Measurements from ENCODE around the gene DGKZ.

- TF ChIP-seq SP1 (IDR thresholded peaks at IDR 0.05), result no peak
- no peak for TF ChIP-seq CTBP1 (IDR thresholded peaks at IDR 0.05; ENCODE audit: borderline replicate concordance)
- no peak for TF ChIP-seq BHLHE40 (IDR thresholded peaks at IDR 0.05; ENCODE audit: borderline replicate concordance)
- no peak for TF ChIP-seq FOXA1 (IDR thresholded peaks at IDR 0.05)
- TF ChIP-seq TARDBP (IDR thresholded peaks at IDR 0.05), result no peak
- no peak for TF ChIP-seq ZNF384 (IDR thresholded peaks at IDR 0.05)
- no peak for TF ChIP-seq FOXM1 (IDR thresholded peaks at IDR 0.05; ENCODE audit: borderline replicate concordance)
- no peak for TF ChIP-seq NFRKB (IDR thresholded peaks at IDR 0.05)
- TF ChIP-seq PKNOX1 (IDR thresholded peaks at IDR 0.05), result no peak
- no peak for TF ChIP-seq FOXK2 (IDR thresholded peaks at IDR 0.05)
- no peak for TF ChIP-seq SUZ12 (IDR thresholded peaks at IDR 0.05)
- TF ChIP-seq ELF4 (IDR thresholded peaks at IDR 0.05), result no peak
- no peak for TF ChIP-seq ARNT (IDR thresholded peaks at IDR 0.05)
- no peak for TF ChIP-seq HDGF (IDR thresholded peaks at IDR 0.05; ENCODE audit: borderline replicate concordance)
These were observed 67.2 kb downstream of the DGKZ start for GRCh38 chr11:46414466-46414796.

All from HEK293T (cell line).